ENCODE results near the gene GSG1L2. TPM values are rescaled to one million over a fixed set of nuclear protein-coding genes. Genes with fewer than 3 reads are reported as not detected.

GSG1L2 gene
- total RNA-seq, 1 experiment from 2014 or later = not detected

GRCh38 chr17:9814337-9814945 lies 7.4 kb downstream of the GSG1L2 start:
- no peaks in the 10 kb centered on the region for H3K9me3 ChIP-seq (ENCODE audit: control insufficient read depth, insufficient read depth, low read depth, low read length)
- no peaks in the 10 kb centered on the region for H3K4me1 ChIP-seq (ENCODE audit: control insufficient read depth, insufficient read depth, low read length)
- intact Hi-C loops (cut with micrococcal nuclease; ENCODE audit: unreplicated experiment) (no loop called here), in situ Hi-C loops (cut with HindIII; ENCODE audit: low pct_unique_long_range_greater_than_20kb, low sequenced_read_pairs) (no loop called here)
- no peaks in the 10 kb centered on the region for H3K27me3 ChIP-seq (ENCODE audit: control insufficient read depth, insufficient read depth, low read length)
- POLR2A ChIA-PET = no interaction called here
- no TSS peak for BruUV-seq (replicated peaks)
- CTCF ChIA-PET = no interaction called here
- no peak for TF ChIP-seq POLR2AphosphoS5 (IDR thresholded peaks at IDR 0.05; ENCODE audit: low read depth, low read length)
- no peak for TF ChIP-seq CTCF (IDR thresholded peaks at IDR 0.05)
- no peak for TF ChIP-seq REST (IDR thresholded peaks at IDR 0.05; ENCODE audit: insufficient read depth in 1 of 2, low read depth in 2 of 2, low read length in 1 of 2)
- no peak for TF ChIP-seq SIN3A (IDR thresholded peaks at IDR 0.05; ENCODE audit: borderline replicate concordance, insufficient read depth, low read depth, low read length)
- no peak for TF ChIP-seq TCF7L2 (IDR thresholded peaks at IDR 0.05; ENCODE audit: low read depth, low read length)
- H3K27ac ChIP-seq (ENCODE audit: low read length) = no peak overlapping the region
- no peak for ATAC-seq
- H3K4me3 ChIP-seq (ENCODE audit: low read depth in 2 of 2, low read length in 2 of 2) = no peak overlapping the region
- no peaks in the 10 kb centered on the region for H3K36me3 ChIP-seq (ENCODE audit: control insufficient read depth, insufficient read depth, low read length)
- DNase-seq (ENCODE audit: low read depth, low spot score) = no peak

- in situ Hi-C loops (cut with HindIII; ENCODE audit: low pct_unique_long_range_greater_than_20kb, low sequenced_read_pairs) (no loop called here), intact Hi-C loops (cut with micrococcal nuclease; ENCODE audit: unreplicated experiment) (no loop called here)
- Histone ChIP-seq H3K4me1 (ENCODE audit: control insufficient read depth, insufficient read depth, low read length) (no peaks in the 10 kb centered on the region), H3K4me3 (ENCODE audit: low read depth in 2 of 2, low read length in 2 of 2) (no peak overlapping the region), H3K36me3 (ENCODE audit: control insufficient read depth, insufficient read depth, low read length) (no peaks in the 10 kb centered on the region), H3K9me3 (ENCODE audit: control insufficient read depth, insufficient read depth, low read depth, low read length) (no peaks in the 10 kb centered on the region), H3K27ac (ENCODE audit: low read length) (no peak overlapping the region), H3K27me3 (ENCODE audit: control insufficient read depth, insufficient read depth, low read length) (no peaks in the 10 kb centered on the region)
- no TSS peak for BruUV-seq (replicated peaks)
- TF ChIP-seq CTCF (IDR thresholded peaks at IDR 0.05) (no peak), REST (IDR thresholded peaks at IDR 0.05; ENCODE audit: insufficient read depth in 1 of 2, low read depth in 2 of 2, low read length in 1 of 2) (no peak), SIN3A (IDR thresholded peaks at IDR 0.05; ENCODE audit: borderline replicate concordance, insufficient read depth, low read depth, low read length) (no peak), TCF7L2 (IDR thresholded peaks at IDR 0.05; ENCODE audit: low read depth, low read length) (no peak), POLR2AphosphoS5 (IDR thresholded peaks at IDR 0.05; ENCODE audit: low read depth, low read length) (no peak)
- ChIA-PET CTCF (no interaction called here), POLR2A (no interaction called here)
- ATAC-seq (no peak), DNase-seq (ENCODE audit: low read depth, low spot score) (no peak)
Measured at GRCh38 chr17:9813166-9813565, 8.7 kb downstream of the GSG1L2 start.

Data from Panc1 (cell line).